Ramos (cell line): Measurements from ENCODE around the gene FGGY.
"Not testable (repeated sequence)": the region's sequence is repeated elsewhere in the genome, so short reads cannot be mapped to it uniquely, and the experiment has no call there.

Source experiments
- in situ Hi-C: fragments of 300-500 bp; cut with MboI; formaldehyde crosslinking; loops from one replicate; pipeline ENCODE4 v1.14.3; 2022; ENCODE audit warnings: low sequenced_read_pairs; ENCODE audit not compliant: unreplicated experiment

The FGGY gene

GRCh38 chr1:59465478-59465877 is 168.6 kb downstream of the FGGY start:
- in situ Hi-C loops, result not testable (repeated sequence)

DNA sequence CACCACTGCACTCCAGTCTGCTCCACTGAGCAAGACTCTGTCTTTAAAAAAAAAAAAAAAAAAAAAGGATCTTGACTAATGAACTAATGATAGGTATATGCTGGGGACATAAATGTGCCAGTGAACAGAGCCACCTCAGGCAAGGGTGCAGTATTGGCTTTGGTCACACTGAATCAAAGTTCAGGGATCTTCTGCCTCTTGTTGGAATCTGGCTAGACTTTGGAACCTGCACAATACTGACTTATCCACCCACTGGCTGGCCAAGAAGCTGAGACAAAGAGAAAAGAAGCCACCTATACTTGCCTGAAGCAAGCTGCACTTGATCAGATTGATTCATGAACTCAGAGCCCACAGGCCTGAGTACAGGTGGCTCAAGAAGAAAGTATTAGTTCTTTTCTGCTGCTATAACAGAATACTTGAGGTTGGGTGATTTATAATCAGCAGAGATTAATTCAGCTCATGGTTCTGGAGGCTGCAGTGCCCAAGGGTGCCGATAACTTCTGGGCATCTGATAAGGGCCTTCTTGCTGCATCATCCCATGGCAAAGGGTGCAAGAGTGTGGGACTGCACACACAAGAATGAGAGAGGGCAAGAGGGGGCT is 172.0 kb downstream of the FGGY start:
- in situ Hi-C loops, result no loop called here

DNA sequence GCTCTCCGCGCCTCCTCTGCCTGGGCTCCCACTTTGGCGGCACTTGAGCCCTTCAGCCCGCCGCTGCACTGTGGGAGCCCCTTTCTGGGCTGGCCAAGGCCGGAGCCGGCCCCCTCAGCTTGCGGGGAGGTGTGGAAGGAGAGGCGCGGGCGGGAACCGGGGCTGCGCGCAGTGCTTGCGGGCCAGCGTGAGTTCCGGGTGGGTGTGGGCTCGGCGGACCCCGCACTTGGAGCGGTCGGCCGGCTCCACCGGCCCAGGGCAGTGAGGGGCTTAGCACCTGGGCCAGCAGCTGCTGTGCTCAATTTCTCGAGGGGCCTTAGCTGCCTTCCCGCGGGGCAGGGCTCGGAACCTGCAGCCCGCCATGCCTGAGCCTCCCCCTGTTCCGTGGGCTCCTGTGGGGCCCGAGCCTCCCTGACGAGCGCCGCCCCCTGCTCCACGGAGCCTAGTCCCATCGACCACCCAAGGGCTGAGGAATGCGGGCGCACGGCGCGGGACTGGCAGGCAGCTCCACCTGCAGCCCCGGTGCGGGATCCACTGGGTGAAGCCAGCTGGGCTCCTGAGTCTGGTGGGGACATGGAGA is 175.2 kb downstream of the FGGY start:
- in situ Hi-C loops, result not testable (repeated sequence)

DNA sequence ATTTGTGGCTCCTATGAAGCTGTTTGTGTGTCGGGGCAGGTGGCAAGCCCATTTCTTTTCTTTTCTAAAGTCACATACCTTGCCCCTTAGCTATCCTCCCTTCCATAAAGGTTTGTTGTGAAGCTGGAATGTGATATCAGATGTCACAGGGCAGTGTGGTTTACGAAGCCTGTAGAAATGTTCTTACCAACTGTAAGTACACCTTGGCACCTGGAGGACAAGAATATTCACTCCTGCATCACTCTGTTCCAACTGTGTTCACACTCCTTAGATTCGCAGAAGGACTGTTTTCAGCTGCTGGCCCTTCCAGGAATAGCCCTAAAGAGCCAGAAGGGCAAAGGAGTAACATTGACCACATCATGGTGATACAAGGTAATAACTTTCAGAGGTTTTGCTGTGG is 176.9 kb downstream of the FGGY start:
- in situ Hi-C loops, result no loop called here

DNA sequence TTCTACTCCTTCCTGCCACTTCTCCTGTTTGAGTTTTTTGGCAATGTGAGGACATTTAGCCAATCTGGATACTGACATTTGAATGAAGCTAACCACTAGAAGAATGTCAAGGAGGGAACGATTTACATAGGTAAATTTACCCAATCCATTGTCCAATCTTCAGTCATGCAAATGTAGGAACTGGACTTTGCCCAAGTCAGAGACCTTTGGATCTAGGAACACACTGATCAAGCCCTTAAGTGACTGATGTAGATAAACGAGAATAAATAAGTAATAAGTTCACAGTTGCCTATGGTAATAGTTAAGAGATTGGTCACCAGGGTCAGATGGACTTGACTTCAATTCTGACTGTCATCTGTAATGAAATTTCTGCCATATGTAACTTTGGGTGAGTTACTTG is 177.6 kb downstream of the FGGY start:
- in situ Hi-C loops, result no loop called here

DNA sequence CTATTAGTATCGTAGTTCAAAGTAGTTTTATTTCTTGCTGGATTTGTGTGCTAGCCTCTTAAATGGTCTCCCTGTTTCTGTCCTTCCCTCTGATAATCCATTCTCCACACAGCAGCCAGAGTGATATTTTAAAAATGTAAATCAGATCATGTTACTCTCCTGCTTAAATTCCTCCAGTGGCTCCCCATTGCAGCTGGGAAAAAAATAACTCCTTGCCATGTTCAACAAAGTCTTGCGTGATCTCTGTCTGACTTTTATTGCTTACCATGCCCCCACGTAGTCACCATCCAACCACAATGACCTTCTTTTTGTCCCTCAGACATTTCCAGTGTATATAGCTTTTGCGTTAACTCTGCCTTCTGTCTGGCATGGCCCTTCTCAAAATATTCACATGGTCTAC is 178.8 kb downstream of the FGGY start:
- in situ Hi-C loops, result no loop called here

GRCh38 chr1:59477286-59477685 is 180.4 kb downstream of the FGGY start:
- in situ Hi-C loops, result no loop called here

- in situ Hi-C loops, result no loop called here
These were observed 181.0 kb downstream of the FGGY start for GRCh38 chr1:59477867-59478266.

DNA sequence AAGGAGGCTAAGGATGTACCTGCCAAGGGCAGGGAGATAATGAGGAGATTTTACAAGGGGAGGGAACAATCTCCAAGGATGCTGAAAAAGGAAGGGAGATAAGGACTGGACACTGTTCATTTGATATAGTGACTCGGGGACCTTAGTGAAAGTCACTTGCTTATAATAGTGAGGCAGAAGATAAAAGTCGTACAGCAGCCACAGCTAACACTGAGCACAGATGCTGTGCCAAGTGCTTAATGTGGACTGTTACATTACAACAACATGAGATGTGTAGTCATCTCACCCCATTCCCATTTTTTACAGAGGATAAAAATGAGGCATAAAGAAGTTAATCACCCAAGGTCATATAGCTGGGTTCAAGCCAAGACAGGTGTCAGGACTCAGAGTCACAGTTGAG is 181.9 kb downstream of the FGGY start:
- in situ Hi-C loops, result no loop called here

GRCh38 chr1:59480188-59480888 is 183.4 kb downstream of the FGGY start:
- in situ Hi-C loops, result no loop called here

DNA sequence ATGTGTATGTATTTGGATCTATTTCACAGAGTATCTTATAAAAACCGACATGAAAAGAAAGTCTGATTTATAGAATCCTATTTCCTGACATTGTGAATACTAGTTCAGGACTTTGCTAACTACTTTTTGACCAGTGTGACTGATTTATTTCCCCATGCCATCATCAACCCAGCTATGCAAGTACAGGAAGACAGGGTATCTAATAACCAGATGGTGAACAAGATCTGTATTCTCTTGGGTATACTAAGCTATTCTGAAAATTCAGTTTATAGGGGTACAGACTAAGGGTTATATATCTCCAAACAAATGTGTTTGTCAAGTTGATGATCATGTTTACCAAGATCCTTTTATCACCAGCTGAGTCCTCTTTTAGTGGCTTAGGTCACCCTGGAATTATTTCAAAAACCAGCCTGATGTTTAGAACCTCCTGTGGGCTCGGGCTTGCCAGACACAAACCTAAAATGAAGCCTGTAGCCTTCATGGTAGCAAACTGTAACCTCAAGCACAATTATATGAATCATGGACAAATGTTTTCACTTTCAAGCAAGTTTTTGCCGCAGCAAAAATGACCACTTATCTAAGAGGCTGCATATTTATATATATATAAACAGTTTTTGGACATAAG is 185.1 kb downstream of the FGGY start:
- in situ Hi-C loops, result no loop called here

- in situ Hi-C loops, result no loop called here
These were observed 186.1 kb downstream of the FGGY start for GRCh38 chr1:59482986-59483385.

GRCh38 chr1:59484096-59484495 is 187.2 kb downstream of the FGGY start:
- in situ Hi-C loops, result no loop called here

- in situ Hi-C loops, result no loop called here
These were observed 188.3 kb downstream of the FGGY start for GRCh38 chr1:59485171-59485570.

DNA sequence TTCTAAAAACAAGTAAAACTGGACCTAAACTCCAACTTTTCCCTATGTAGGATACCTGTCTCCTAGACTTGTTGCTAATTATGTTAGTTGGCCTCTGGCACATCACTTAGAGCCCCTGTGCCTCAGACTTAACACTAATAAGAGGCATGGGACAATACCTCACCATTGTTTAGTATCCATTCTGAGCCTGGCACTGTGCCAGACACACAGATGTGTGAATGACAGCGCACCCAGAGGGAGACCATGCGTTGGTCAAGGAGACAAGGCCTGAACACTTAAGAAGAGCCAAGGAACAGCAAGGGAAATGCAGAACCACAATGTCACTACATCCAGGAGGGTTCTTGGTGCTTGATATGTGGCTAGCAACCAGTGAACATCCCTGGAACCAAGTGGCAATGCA is 189.1 kb downstream of the FGGY start:
- in situ Hi-C loops, result no loop called here

- in situ Hi-C loops, result no loop called here
These were observed 189.7 kb downstream of the FGGY start for GRCh38 chr1:59486615-59487014.

GRCh38 chr1:59487335-59488031 is 190.6 kb downstream of the FGGY start:
- in situ Hi-C loops, result no loop called here

DNA sequence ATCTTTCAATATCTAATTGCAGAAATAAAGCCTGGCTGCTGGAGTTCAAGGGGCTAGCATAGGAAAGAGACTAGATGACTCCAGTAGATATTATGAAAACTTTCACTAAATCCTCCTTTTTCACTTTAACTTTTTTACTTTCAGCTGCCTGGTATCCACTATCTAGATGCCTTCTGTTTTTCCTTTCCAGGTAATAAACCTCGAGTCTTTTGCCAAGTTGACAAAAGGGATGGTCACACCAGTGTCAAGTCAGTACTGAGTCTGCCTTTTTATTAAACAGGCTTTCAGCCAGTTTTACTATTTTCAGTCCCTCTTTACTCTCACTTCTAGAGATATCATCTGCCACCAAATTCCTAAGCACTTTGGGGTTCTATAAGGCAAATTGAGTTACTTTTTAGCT is 195.6 kb downstream of the FGGY start:
- in situ Hi-C loops, result no loop called here

GRCh38 chr1:59494145-59494833 is 197.4 kb downstream of the FGGY start:
- in situ Hi-C loops, result no loop called here

GRCh38 chr1:59496156-59496555 is 199.3 kb downstream of the FGGY start:
- in situ Hi-C loops, result not testable (repeated sequence)
